ENCODE measurements around the gene FAM162B. TPM values are rescaled to one million over a fixed set of nuclear protein-coding genes. Genes with fewer than 3 reads are reported as not detected.
"Not testable (repeated sequence)": the region's sequence is repeated elsewhere in the genome, so short reads cannot be mapped to it uniquely, and the experiment has no call there.

FAM162B gene
- total and polyA plus RNA-seq, 11 donors, result 2.7 to 8.9 (median 3.5) TPM

DNA sequence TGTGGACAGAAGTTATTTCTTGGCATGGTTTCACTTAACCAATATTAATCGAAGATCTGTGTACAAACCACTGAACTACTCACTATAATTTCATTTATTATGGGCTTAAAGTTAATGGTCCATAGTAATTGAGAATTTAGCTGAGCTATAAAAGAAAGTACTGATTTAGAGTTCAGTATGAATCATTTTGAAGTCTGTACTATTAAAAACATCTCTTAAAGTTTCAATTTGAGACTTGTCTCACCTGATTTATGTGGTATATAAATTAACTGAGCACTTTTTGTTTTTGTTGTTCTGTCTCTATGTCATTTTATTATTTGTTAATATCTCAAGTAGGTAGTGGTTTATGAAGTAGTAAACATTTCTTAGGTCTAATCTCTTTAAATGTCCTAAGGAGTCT, 59.6 kb downstream of the FAM162B start:
- no peak overlapping the region for H3K4me3 ChIP-seq
- WGBS, 4 donors, result 90 to 98% (median 97%) methylated on average over 1 of the region's 1 CpG
- H3K27me3 ChIP-seq, result no peaks in the 10 kb centered on the region
- no peak overlapping the region for H3K27ac ChIP-seq
- TF ChIP-seq, protein P1, sequence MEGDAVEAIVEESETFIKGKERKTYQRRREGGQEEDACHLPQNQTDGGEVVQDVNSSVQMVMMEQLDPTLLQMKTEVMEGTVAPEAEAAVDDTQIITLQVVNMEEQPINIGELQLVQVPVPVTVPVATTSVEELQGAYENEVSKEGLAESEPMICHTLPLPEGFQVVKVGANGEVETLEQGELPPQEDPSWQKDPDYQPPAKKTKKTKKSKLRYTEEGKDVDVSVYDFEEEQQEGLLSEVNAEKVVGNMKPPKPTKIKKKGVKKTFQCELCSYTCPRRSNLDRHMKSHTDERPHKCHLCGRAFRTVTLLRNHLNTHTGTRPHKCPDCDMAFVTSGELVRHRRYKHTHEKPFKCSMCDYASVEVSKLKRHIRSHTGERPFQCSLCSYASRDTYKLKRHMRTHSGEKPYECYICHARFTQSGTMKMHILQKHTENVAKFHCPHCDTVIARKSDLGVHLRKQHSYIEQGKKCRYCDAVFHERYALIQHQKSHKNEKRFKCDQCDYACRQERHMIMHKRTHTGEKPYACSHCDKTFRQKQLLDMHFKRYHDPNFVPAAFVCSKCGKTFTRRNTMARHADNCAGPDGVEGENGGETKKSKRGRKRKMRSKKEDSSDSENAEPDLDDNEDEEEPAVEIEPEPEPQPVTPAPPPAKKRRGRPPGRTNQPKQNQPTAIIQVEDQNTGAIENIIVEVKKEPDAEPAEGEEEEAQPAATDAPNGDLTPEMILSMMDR (IDR thresholded peaks at IDR 0.05), result no peak
- no peak for TF ChIP-seq POLR2A (IDR thresholded peaks at IDR 0.05)
- H3K9me3 ChIP-seq, result no peaks in the 10 kb centered on the region
- H3K4me1 ChIP-seq, result peaks cover 0 to 5% (median 0%) of the 10 kb centered on the region in 12 donors
- intact Hi-C loops (cut with DNase I), result no loop called here
- DNase-seq (no peak), ATAC-seq (no peak)
- peaks cover 0 to 84% (median 62%) of the 10 kb centered on the region in 9 donors for H3K36me3 ChIP-seq

DNA sequence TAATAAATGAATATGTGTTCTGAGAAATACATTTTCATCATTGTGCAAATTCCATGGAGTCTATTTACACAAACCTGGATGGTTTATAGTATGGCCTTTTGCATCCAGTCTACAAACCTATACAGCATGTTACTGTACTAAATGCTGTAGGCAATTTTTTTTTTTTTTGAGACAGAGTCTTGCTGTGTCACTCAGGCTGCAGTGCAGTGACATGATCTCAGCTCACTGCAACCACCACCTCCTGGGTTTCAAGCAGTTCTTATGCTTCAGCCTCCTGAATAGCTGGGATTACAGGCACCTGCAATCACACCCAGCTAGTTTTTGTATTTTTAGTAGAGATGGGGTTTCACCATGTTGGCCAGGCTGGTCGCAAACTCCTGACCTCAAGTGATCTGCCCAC, 61.6 kb downstream of the FAM162B start:
- WGBS, 4 donors, result 96 to 100% (median 100%) methylated on average over 1 of the region's 1 CpG
- H3K27ac ChIP-seq, result not testable (repeated sequence)
- H3K36me3 ChIP-seq, result peaks cover 0 to 96% (median 69%) of the 10 kb centered on the region in 9 donors

More for the DNA sequence above, 61.6 kb downstream of the FAM162B start:
- H3K4me1 ChIP-seq; H3K9me3 ChIP-seq; H3K4me3 ChIP-seq; H3K27me3 ChIP-seq; DNase-seq; ATAC-seq; intact Hi-C loops (cut with DNase I): not testable (repeated sequence)

Other genes with a start within 250 kb of the FAM162B start
- gene TRAPPC3L, start 220.0 kb downstream of the FAM162B start, total RNA-seq, result under 1 TPM in 4 of 9 donors, not detected in 5; 0.11 to 0.29 (median 0.19) TPM
- gene TRAPPC3L, start 220.0 kb downstream of the FAM162B start, polyA plus RNA-seq, result not detected
- gene CALHM4, start 212.0 kb downstream of the FAM162B start, total RNA-seq, result under 1 TPM in 1 of 9 donors, not detected in 8; 0.67 TPM
- under 1 TPM in 1 of 2 donors, not detected in 1; 0.10 TPM for gene CALHM4, start 212.0 kb downstream of the FAM162B start, polyA plus RNA-seq
- gene RWDD1, start 194.2 kb downstream of the FAM162B start, total RNA-seq, result 10 to 100 TPM; 35.9 to 70.5 (median 48.8) TPM
- gene RWDD1, start 194.2 kb downstream of the FAM162B start, polyA plus RNA-seq, result 100 to 1,000 TPM in 1 of 2 donors, 10 to 100 TPM in 1; 69.1 to 124 TPM
- gene RSPH4A, start 149.2 kb downstream of the FAM162B start, total RNA-seq, result under 1 TPM in 7 of 9 donors, not detected in 2; 0.12 to 0.42 (median 0.20) TPM
- gene RSPH4A, start 149.2 kb downstream of the FAM162B start, polyA plus RNA-seq, result under 1 TPM; 0.12 to 0.23 TPM
- 1 to 10 TPM; 2.6 to 5.3 (median 3.7) TPM for gene ZUP1, start 97.0 kb downstream of the FAM162B start, total RNA-seq
- gene ZUP1, start 97.0 kb downstream of the FAM162B start, polyA plus RNA-seq, result 1 to 10 TPM; 3.7 to 4.5 TPM
- 10 to 100 TPM in 3 of 9 donors, 1 to 10 TPM in 6; 3.1 to 12.5 (median 9.1) TPM for gene KPNA5, start 84.5 kb downstream of the FAM162B start, total RNA-seq
- gene KPNA5, start 84.5 kb downstream of the FAM162B start, polyA plus RNA-seq, result 1 to 10 TPM; 1.6 to 2.6 TPM
- not detected for gene GPRC6A, start 63.4 kb upstream of the FAM162B start, total RNA-seq
- not detected for gene GPRC6A, start 63.4 kb upstream of the FAM162B start, polyA plus RNA-seq
- not detected for gene RFX6, start 111.5 kb upstream of the FAM162B start, total RNA-seq
- gene RFX6, start 111.5 kb upstream of the FAM162B start, polyA plus RNA-seq, result not detected